Measurements from ENCODE around the gene RTP5.
"Not testable (repeated sequence)": the region's sequence is repeated elsewhere in the genome, so short reads cannot be mapped to it uniquely, and the experiment has no call there.

RTP5 gene

GRCh38 chr2:241922411-241922810 lies 52.9 kb downstream of the RTP5 start:
- no peak for DNase-seq (ENCODE audit: low read depth)
- no peak for TF ChIP-seq POLR2A (IDR thresholded peaks at IDR 0.05; ENCODE audit: extremely low read depth, insufficient read length)
- TF ChIP-seq MYC (IDR thresholded peaks at IDR 0.05; ENCODE audit: low read depth, low read length), result no peak
- TF ChIP-seq MAX (IDR thresholded peaks at IDR 0.05; ENCODE audit: low read depth, low read length), result no peak
- no peak for TF ChIP-seq CTCF (IDR thresholded peaks at IDR 0.05; ENCODE audit: low read depth, low read length)
- no peak overlapping the region for H3K4me3 ChIP-seq (ENCODE audit: low read depth, low read length)

- not testable (repeated sequence) for H3K4me3 ChIP-seq (ENCODE audit: low read depth, low read length); DNase-seq (ENCODE audit: low read depth)
Observed at GRCh38 chr2:241922816-241923601, 53.5 kb downstream of the RTP5 start.

All from NB4 (cell line).